A549 (cell line): ENCODE measurements around the gene SDC4.

Source experiments
- POLR2A ChIP-seq: IDR thresholded peaks from 2 replicates; pipeline ENCODE4 v1.6.1; 2012; ENCODE audit warnings: mild to moderate bottlenecking, low read length
- RCOR1 ChIP-seq: fragments of 150-350 bp; IDR thresholded peaks from 2 replicates; pipeline ENCODE4 v1.6.1; 2014; ENCODE audit warnings: antibody characterized with exemption, low read length, low read depth
- TF ChIP-seq, protein P1 (sequence below): fragments of >200 bp; sonication (Bioruptor Twin); formaldehyde crosslinking; IDR thresholded peaks from 3 replicates; pipeline ENCODE4 v1.5.1; 2016

DNA sequence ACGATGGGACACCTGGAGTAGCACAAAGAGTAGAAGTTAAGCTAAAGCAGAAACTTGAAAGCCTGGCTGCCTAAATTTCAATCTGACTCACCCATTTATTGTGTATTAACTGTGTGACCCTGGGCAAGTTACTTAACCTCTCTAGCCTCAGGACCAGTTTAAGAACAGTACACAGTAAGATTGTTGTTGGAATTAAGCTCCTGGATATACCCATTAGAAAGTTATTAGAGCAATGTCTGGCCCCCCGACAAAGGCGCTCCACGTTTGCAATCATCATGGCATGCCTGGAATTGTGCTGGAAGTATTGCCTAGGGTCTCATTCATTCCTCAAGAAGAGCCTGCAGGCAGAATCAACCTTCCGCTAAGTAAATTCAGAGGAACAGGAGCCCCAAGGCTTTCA, 1.4 kb downstream of the SDC4 start:
- TF ChIP-seq RCOR1 (no peak), POLR2A (no peak)
- TF ChIP-seq, protein P1, sequence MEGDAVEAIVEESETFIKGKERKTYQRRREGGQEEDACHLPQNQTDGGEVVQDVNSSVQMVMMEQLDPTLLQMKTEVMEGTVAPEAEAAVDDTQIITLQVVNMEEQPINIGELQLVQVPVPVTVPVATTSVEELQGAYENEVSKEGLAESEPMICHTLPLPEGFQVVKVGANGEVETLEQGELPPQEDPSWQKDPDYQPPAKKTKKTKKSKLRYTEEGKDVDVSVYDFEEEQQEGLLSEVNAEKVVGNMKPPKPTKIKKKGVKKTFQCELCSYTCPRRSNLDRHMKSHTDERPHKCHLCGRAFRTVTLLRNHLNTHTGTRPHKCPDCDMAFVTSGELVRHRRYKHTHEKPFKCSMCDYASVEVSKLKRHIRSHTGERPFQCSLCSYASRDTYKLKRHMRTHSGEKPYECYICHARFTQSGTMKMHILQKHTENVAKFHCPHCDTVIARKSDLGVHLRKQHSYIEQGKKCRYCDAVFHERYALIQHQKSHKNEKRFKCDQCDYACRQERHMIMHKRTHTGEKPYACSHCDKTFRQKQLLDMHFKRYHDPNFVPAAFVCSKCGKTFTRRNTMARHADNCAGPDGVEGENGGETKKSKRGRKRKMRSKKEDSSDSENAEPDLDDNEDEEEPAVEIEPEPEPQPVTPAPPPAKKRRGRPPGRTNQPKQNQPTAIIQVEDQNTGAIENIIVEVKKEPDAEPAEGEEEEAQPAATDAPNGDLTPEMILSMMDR = no peak
